Measurements from ENCODE around the gene FAM3C. TPM values are rescaled to one million over a fixed set of nuclear protein-coding genes. Genes with fewer than 3 reads are reported as not detected.

FAM3C gene
- total RNA-seq, 1 donor from 2014 or later: 38.6 TPM

- no peak for DNase-seq (ENCODE audit: low spot score)
- TF ChIP-seq CTCF (IDR thresholded peaks at IDR 0.05): no peak
- H3K27me3 Mint-ChIP-seq (ENCODE audit: low read depth): no peaks in the 10 kb centered on the region
- no peak overlapping the region for H3K4me3 Mint-ChIP-seq (ENCODE audit: unreplicated experiment)
- peaks cover 10% of the 10 kb centered on the region for H3K4me1 Mint-ChIP-seq (ENCODE audit: low read depth)
- no peaks in the 10 kb centered on the region for H3K36me3 Mint-ChIP-seq (ENCODE audit: low read depth)
- peaks cover 10% of the 10 kb centered on the region for H3K9me3 Mint-ChIP-seq (ENCODE audit: low read depth)
- no peak overlapping the region for H3K27ac Mint-ChIP-seq (ENCODE audit: unreplicated experiment)
Measured at GRCh38 chr7:121307021-121307574, 89.0 kb downstream of the FAM3C start.

- no peak for TF ChIP-seq CTCF (IDR thresholded peaks at IDR 0.05)
- DNase-seq (ENCODE audit: low spot score): no peak
- H3K36me3 Mint-ChIP-seq (ENCODE audit: low read depth): no peaks in the 10 kb centered on the region
- H3K27ac Mint-ChIP-seq (ENCODE audit: unreplicated experiment): no peak overlapping the region
- no peaks in the 10 kb centered on the region for H3K27me3 Mint-ChIP-seq (ENCODE audit: low read depth)
- peaks cover 15% of the 10 kb centered on the region for H3K4me1 Mint-ChIP-seq (ENCODE audit: low read depth)
- peaks cover 10% of the 10 kb centered on the region for H3K9me3 Mint-ChIP-seq (ENCODE audit: low read depth)
- no peak overlapping the region for H3K4me3 Mint-ChIP-seq (ENCODE audit: unreplicated experiment)
Measured at GRCh38 chr7:121306565-121306964, 89.5 kb downstream of the FAM3C start.

GRCh38 chr7:121305109-121305508, 91.0 kb downstream of the FAM3C start:
- no peak for TF ChIP-seq CTCF (IDR thresholded peaks at IDR 0.05)
- Mint-ChIP-seq H3K36me3 (ENCODE audit: low read depth) (no peaks in the 10 kb centered on the region), H3K27me3 (ENCODE audit: low read depth) (no peaks in the 10 kb centered on the region), H3K9me3 (ENCODE audit: low read depth) (peaks cover 4% of the 10 kb centered on the region), H3K4me3 (ENCODE audit: unreplicated experiment) (no peak overlapping the region), H3K27ac (ENCODE audit: unreplicated experiment) (no peak overlapping the region), H3K4me1 (ENCODE audit: low read depth) (peaks cover 23% of the 10 kb centered on the region)
- no peak for DNase-seq (ENCODE audit: low spot score)

- Mint-ChIP-seq H3K4me1 (ENCODE audit: low read depth) (peaks cover 23% of the 10 kb centered on the region), H3K9me3 (ENCODE audit: low read depth) (no peaks in the 10 kb centered on the region), H3K36me3 (ENCODE audit: low read depth) (no peaks in the 10 kb centered on the region), H3K4me3 (ENCODE audit: unreplicated experiment) (no peak overlapping the region), H3K27ac (ENCODE audit: unreplicated experiment) (no peak overlapping the region), H3K27me3 (ENCODE audit: low read depth) (no peaks in the 10 kb centered on the region)
- no peak for DNase-seq (ENCODE audit: low spot score)
- no peak for TF ChIP-seq CTCF (IDR thresholded peaks at IDR 0.05)
Measured at GRCh38 chr7:121304102-121304658, 91.9 kb downstream of the FAM3C start.

GRCh38 chr7:121303422-121304101, 92.5 kb downstream of the FAM3C start:
- TF ChIP-seq CTCF (IDR thresholded peaks at IDR 0.05): no peak
- Mint-ChIP-seq H3K9me3 (ENCODE audit: low read depth) (no peaks in the 10 kb centered on the region), H3K4me3 (ENCODE audit: unreplicated experiment) (no peak overlapping the region), H3K27me3 (ENCODE audit: low read depth) (no peaks in the 10 kb centered on the region), H3K27ac (ENCODE audit: unreplicated experiment) (no peak overlapping the region), H3K4me1 (ENCODE audit: low read depth) (peaks cover 29% of the 10 kb centered on the region), H3K36me3 (ENCODE audit: low read depth) (no peaks in the 10 kb centered on the region)
- no peak for DNase-seq (ENCODE audit: low spot score)

All from chondrocyte (in vitro differentiated cells).